ENCODE data around the gene ICE1. TPM values are rescaled to one million over a fixed set of nuclear protein-coding genes. Genes with fewer than 3 reads are reported as not detected.
"Not testable (repeated sequence)": the region's sequence is repeated elsewhere in the genome, so short reads cannot be mapped to it uniquely, and the experiment has no call there.

The ICE1 gene
- total RNA-seq, 1 experiment from 2014 or later: 30.6 TPM

- Histone ChIP-seq H3K4me1 (no peaks in the 10 kb centered on the region), H3K9me3 (no peaks in the 10 kb centered on the region), H3K27me3 (replicated peaks; ENCODE audit: control insufficient read depth, insufficient read depth, low read length) (no peaks in the 10 kb centered on the region), H3K36me3 (ENCODE audit: control insufficient read depth, insufficient read depth, low read length) (peaks cover 2% of the 10 kb centered on the region; the same call in 1 of the 2 replicates), H3K4me3 (ENCODE audit: low read depth, low read length) (no peak overlapping the region)
- Mint-ChIP-seq H3K27me3 (ENCODE audit: insufficient read depth, unreplicated experiment) (no peaks in the 10 kb centered on the region), H3K27ac (ENCODE audit: unreplicated experiment) (no peak overlapping the region), H3K4me3 (ENCODE audit: unreplicated experiment) (no peak overlapping the region), H3K36me3 (ENCODE audit: insufficient read depth, unreplicated experiment) (peaks cover 61% of the 10 kb centered on the region), H3K9me3 (ENCODE audit: unreplicated experiment) (no peaks in the 10 kb centered on the region), H3K4me1 (ENCODE audit: low read depth, unreplicated experiment) (no peaks in the 10 kb centered on the region)
- intact Hi-C loops (cut with micrococcal nuclease; ENCODE audit: unreplicated experiment): no loop called here
- no TSS peak for BruUV-seq (replicated peaks)
- CTCF ChIA-PET: no interaction called here
- TF ChIP-seq CTCF (IDR thresholded peaks at IDR 0.05; ENCODE audit: insufficient read depth in 1 of 2, low read depth in 1 of 2, low read length in 1 of 2, severe bottlenecking in 1 of 2, unreplicated experiment in 1 of 2): no peak
- no peak for DNase-seq
- POLR2A ChIA-PET: no interaction called here
Measured at GRCh38 chr5:5474961-5475360, 52.5 kb downstream of the ICE1 start.

DNA sequence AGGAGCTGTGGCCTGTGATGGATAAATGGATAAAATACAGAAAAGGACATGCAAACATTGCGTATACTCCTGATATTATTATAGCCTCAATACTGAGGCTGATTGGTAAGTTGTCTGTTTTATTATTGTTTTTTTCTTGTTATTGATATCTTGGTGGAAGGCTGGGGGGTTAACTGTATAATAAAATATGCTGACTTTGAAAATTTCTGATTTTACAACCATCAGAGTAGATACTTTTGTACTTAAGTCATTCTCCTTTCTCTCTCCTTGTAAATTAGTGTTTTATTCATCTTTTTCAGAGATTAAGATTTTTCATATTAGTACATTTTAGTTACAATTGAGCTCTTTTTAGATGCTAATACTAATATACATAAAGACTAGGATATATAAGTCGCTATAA lies 53.5 kb downstream of the ICE1 start:
- H3K9me3 Mint-ChIP-seq (ENCODE audit: unreplicated experiment): no peaks in the 10 kb centered on the region
- no peaks in the 10 kb centered on the region for H3K27me3 ChIP-seq (replicated peaks; ENCODE audit: control insufficient read depth, insufficient read depth, low read length)
- intact Hi-C loops (cut with micrococcal nuclease; ENCODE audit: unreplicated experiment): no loop called here
- H3K4me3 Mint-ChIP-seq (ENCODE audit: unreplicated experiment): no peak overlapping the region
- H3K27ac Mint-ChIP-seq (ENCODE audit: unreplicated experiment): no peak overlapping the region
- H3K36me3 ChIP-seq (ENCODE audit: control insufficient read depth, insufficient read depth, low read length): peaks cover 2% of the 10 kb centered on the region; the same call in 1 of the 2 replicates
- no peaks in the 10 kb centered on the region for H3K4me1 ChIP-seq
- no TSS peak for BruUV-seq (replicated peaks)
- peaks cover 61% of the 10 kb centered on the region for H3K36me3 Mint-ChIP-seq (ENCODE audit: insufficient read depth, unreplicated experiment)
- ChIA-PET POLR2A (no interaction called here), CTCF (no interaction called here)
- no peak for DNase-seq
- no peaks in the 10 kb centered on the region for H3K4me1 Mint-ChIP-seq (ENCODE audit: low read depth, unreplicated experiment)
- H3K4me3 ChIP-seq (ENCODE audit: low read depth, low read length): no peak overlapping the region
- no peak for TF ChIP-seq CTCF (IDR thresholded peaks at IDR 0.05; ENCODE audit: insufficient read depth in 1 of 2, low read depth in 1 of 2, low read length in 1 of 2, severe bottlenecking in 1 of 2, unreplicated experiment in 1 of 2)
- no peaks in the 10 kb centered on the region for H3K27me3 Mint-ChIP-seq (ENCODE audit: insufficient read depth, unreplicated experiment)
- no peaks in the 10 kb centered on the region for H3K9me3 ChIP-seq

- H3K4me3 ChIP-seq (ENCODE audit: low read depth, low read length); H3K27me3 ChIP-seq (replicated peaks; ENCODE audit: control insufficient read depth, insufficient read depth, low read length); POLR2A ChIA-PET; H3K36me3 ChIP-seq (ENCODE audit: control insufficient read depth, insufficient read depth, low read length); DNase-seq; intact Hi-C loops (cut with micrococcal nuclease; ENCODE audit: unreplicated experiment); H3K27ac Mint-ChIP-seq (ENCODE audit: unreplicated experiment); H3K4me1 Mint-ChIP-seq (ENCODE audit: low read depth, unreplicated experiment); H3K9me3 Mint-ChIP-seq (ENCODE audit: unreplicated experiment); H3K9me3 ChIP-seq; H3K4me1 ChIP-seq; CTCF ChIA-PET; BruUV-seq (replicated peaks); H3K4me3 Mint-ChIP-seq (ENCODE audit: unreplicated experiment); H3K27me3 Mint-ChIP-seq (ENCODE audit: insufficient read depth, unreplicated experiment): not testable (repeated sequence)
- peaks cover 54% of the 10 kb centered on the region for H3K36me3 Mint-ChIP-seq (ENCODE audit: insufficient read depth, unreplicated experiment)
Measured at GRCh38 chr5:5479578-5479977, 57.1 kb downstream of the ICE1 start.

GRCh38 chr5:5480481-5481111 lies 58.1 kb downstream of the ICE1 start:
- Histone ChIP-seq H3K4me1 (no peaks in the 10 kb centered on the region), H3K27me3 (replicated peaks; ENCODE audit: control insufficient read depth, insufficient read depth, low read length) (no peaks in the 10 kb centered on the region), H3K36me3 (ENCODE audit: control insufficient read depth, insufficient read depth, low read length) (peaks cover 2% of the 10 kb centered on the region; the same call in 1 of the 2 replicates), H3K4me3 (ENCODE audit: low read depth, low read length) (no peak overlapping the region), H3K9me3 (no peaks in the 10 kb centered on the region)
- no peaks in the 10 kb centered on the region for H3K4me1 Mint-ChIP-seq (ENCODE audit: low read depth, unreplicated experiment)
- no peaks in the 10 kb centered on the region for H3K27me3 Mint-ChIP-seq (ENCODE audit: insufficient read depth, unreplicated experiment)
- no peak for DNase-seq
- peaks cover 46% of the 10 kb centered on the region for H3K36me3 Mint-ChIP-seq (ENCODE audit: insufficient read depth, unreplicated experiment)
- POLR2A ChIA-PET: no interaction called here
- BruUV-seq (replicated peaks): no TSS peak
- intact Hi-C loops (cut with micrococcal nuclease; ENCODE audit: unreplicated experiment): no loop called here
- H3K4me3 Mint-ChIP-seq (ENCODE audit: unreplicated experiment): no peak overlapping the region
- H3K9me3 Mint-ChIP-seq (ENCODE audit: unreplicated experiment): no peaks in the 10 kb centered on the region
- no peak for TF ChIP-seq CTCF (IDR thresholded peaks at IDR 0.05; ENCODE audit: insufficient read depth in 1 of 2, low read depth in 1 of 2, low read length in 1 of 2, severe bottlenecking in 1 of 2, unreplicated experiment in 1 of 2)
- no peak overlapping the region for H3K27ac Mint-ChIP-seq (ENCODE audit: unreplicated experiment)
- CTCF ChIA-PET: no interaction called here
